HG02610 (cell line): ENCODE results near the gene PTPN11.
"Not testable (repeated sequence)": the region's sequence is repeated elsewhere in the genome, so short reads cannot be mapped to it uniquely, and the experiment has no call there.

ENCODE experiments used
- ATAC-seq: cut with Tn5 transposase; IDR thresholded peaks from one replicate; pipeline ENCODE4 v1.9.1; 2021; ENCODE audit warnings: mild to moderate bottlenecking, moderate library complexity; ENCODE audit not compliant: unreplicated experiment

Gene PTPN11

GRCh38 chr12:112409064-112409905, 9.5 kb upstream of the PTPN11 start, which contains the start of gene RPL6:
TSS of gene RPL6 (minus strand) at chr12:112409605. CDS start at chr12:112408656, 949 bp downstream.
- ATAC-seq, result peak; percentile 76

GRCh38 chr12:112409906-112410244, 8.9 kb upstream of the PTPN11 start:
- no peak for ATAC-seq

DNA sequence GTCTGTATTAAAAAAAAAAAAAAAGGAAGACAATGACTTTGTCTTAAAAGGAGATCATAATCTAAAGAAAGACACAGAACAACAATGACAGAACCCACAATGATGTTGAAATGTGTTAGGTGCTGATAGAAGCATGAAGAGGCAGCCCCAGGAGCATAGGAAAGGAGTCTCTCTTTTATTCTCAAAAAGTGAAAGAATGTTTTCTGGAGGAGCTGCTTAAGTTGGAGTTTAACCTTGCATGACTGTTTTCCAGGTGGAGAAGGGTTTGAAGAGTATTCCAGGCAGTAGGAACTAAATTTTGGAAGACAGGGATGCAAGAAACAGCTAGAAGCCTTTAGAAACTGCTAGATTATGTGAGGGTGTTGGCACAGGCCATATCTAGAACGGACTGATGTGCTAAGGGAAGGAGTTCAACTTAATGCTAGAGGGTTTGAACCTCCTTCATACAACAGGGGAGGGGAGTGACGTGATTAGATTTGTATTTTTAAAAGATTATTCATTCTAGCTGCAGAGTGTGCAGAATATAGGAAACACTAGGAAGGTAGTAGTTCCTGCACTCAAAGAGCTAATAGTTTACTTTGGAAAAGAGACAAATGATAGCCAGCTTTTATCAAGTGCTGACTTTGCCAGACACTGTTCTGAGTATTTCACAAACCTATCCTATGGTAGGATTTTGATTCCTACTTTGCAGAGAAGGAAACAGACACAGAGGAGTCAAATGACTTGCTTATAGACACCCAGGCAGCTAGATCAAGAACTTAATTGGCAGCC, 4.7 kb upstream of the PTPN11 start:
- ATAC-seq, result no peak

- not testable (repeated sequence) for ATAC-seq
Observed at GRCh38 chr12:112415457-112415856, 3.3 kb upstream of the PTPN11 start.

DNA sequence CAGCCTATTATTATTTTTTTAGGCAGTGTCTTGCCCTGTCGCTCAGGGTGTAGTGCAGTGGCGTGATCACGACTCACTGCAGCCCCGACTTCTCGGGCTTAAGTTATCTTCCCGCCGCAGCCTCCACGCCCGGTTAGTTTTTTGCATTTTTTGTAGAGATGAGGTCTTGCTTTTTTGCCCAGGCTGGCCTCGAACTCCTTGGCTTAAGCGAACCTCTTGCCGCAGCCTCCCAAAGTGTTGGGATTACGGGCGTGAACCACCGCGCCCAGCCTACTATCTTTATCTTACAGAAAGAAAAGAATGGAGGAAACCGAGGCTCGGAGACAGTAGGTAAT, 507 bp upstream of the PTPN11 start:
- no peak for ATAC-seq

DNA sequence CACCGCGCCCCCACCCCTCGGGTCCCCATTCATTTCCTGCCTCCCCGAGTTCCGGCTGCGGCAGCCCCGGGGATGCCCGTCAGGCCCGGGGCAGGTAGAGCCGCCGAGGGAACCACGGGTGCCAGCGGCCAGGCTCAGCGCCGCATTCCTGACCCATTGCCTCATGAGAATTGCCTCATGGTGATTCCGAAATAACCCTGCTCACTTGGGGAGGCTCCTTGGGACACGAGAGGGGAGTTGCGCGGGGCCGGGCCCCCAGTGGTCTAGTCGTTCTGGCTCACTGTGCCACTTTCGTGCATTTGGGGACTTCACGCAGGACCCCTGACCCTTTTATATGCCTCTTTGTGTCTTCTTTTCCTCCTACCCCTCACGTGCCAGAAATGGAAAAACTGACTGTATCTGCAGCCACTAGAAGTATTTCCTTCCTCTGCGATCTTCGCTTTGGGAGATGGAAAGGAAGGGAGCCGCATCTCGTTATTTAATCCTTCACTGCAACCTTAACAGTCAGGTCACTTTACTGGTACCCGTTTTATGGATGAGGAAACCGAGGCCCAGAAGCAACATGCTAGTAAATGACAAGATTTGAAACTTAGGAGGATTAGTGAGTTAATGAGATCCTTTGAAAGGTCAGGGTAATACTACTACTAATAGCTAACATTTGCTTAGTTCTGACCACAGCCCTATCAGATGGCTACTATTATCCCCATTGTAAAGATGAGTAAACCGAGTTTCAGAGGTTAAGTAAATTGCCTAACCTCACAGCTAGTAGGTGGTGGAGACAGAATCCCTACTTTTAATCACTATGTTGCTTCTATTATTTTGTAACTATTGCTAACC, 768 bp downstream of the PTPN11 start:
- ATAC-seq, result no peak

DNA sequence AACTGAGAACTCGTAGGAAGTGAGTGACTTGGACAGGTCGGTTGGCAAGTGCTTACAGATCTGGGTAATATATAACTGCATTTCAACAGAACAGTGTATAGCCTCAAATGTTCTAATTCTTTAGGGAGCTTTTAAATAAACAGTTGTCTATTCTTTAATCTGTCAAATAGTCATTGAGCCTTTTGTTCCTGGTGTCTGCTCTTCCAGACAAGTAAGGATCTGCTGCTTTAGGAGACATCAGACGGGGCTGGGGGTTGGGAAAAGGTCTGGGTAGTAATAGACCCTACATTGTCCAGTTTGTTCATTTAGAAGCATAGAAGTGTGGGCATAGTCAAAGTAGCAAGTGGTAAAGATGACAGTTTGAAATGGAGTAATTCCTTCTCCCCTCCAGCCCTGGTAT, 2.0 kb downstream of the PTPN11 start:
- ATAC-seq, result no peak

DNA sequence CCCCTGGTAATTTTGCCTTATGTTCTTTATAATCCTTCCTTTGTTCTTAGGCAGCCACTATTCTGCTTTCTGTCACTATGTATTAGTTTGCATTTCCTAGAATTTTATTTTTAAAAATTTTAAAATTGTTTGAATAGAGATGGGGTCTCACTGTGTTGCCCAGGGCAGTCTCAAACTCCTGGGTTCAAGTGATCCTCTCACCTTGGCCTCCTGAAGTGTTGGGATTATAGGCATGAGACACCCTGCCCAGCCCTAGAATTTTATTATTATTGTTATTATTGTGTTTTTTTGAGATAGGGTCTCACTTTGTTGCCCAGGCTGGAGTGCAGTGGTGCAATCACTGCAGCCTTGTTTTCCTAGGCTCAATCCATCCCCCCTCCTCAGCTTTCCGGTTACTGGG, 2.6 kb downstream of the PTPN11 start:
- no peak for ATAC-seq

- ATAC-seq, result no peak
Observed at GRCh38 chr12:112422531-112422930, 3.8 kb downstream of the PTPN11 start.

DNA sequence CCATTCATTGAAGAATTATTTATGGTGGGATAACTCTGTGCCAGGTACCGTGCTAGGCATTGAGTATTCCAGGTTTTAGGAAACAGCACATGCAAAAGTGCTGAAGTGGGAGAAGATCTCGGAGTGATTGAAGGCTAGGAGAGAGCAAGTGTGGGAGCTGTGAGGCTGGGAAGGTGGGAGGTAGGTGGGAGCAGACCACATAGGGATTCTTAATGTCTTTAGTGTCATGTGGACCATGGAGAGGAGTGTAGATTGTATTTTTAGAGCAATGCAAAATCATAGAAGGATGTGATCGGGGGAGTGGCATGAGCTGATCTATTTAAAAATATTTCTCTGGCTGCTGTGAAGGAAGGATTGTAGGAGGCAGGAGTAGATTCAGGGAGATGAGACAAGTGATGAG, 5.4 kb downstream of the PTPN11 start:
- ATAC-seq, result no peak

DNA sequence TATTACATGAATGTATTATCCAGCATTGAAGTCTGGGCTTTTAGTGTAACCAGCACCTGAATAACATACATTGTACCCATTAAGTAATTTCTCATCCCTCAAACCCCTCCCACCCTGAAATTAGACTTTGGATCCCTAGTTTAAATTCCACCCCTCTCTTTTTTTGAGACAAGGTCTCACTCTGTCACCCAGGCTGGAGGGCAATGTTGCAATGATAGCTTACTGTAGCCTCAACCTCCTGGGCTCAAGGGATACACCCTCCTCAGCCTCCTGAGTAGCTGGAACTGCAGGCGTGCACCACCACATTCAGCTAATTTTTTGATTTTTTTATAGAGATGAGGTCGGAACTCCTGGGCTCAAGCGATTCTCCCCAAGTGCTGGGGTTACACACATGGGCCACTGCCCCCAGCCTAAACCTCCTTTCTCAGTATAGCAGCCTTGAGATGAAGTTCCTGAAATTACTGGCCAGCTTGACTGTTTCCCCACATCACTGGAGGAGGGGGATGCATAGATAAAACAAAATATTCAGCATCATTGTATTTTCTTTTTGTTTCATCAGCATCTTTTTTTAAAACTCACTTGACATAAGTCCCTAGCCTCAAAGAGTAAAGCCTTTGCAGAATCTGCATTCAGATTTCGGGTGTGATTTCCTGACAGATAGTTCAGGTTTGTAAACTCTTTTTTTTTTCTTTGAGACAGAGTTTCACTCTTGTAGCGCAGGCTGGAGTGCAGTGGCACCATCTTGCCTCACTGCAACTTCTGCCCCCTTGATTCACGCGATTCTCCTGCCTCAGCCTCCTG, 7.0 kb downstream of the PTPN11 start:
- ATAC-seq, result no peak

GRCh38 chr12:112427760-112428159, 9.0 kb downstream of the PTPN11 start:
- ATAC-seq, result no peak

DNA sequence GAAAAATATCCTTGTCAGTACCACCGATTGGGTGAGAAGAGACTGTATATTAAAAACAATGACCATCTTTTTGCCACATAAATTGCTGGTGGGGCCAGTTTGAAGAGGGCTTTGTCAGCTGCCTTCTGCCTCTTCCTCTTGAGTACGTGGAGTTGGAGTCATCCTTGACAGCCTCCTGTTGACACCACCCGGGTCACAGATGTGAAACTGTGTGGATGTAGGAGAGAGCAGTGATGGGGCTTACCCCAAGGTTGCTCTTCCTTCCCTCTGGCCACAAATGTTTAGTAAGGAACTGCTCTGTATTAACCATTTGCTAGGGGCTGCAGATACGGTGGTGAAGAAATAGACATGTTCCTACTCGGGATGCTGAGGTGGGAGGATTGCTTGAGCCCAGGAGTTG, 12.2 kb downstream of the PTPN11 start:
- ATAC-seq, result no peak

DNA sequence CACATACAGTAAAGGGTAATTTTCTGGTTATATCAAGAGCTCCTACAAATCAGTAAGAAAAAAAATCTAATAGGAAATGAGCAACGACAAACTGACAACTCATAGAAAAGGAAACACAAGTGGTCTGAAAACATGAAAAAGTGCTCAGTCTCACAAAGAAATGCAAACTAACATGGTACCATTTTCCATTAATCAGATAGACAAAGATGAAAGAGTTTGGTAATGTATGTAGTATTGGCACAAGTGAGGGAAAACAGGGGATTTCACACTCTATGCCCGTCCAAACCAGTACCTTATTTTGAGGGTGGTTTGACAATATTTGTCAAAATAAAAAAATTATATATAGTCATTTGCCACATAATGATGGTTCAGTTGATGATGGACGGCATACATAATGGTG, 13.2 kb downstream of the PTPN11 start:
- ATAC-seq, result no peak

DNA sequence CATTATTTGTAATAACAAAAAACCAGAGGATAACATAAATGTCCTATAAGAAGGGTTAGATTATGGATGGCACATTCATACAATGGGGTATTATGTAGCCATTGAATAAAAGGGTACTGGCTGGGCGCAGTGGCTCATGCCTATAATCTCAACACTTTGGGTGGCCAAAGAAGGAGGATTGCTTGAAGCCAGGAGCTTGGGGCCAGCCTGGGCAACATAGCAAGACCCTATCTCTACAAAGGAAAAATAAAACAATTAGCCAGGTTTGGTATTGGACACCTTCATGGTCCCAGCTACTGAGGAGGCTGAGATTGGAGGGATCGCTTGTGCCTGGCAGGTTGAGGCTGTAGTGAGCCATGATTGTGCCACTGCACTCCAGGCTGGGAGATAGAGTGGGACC, 14.8 kb downstream of the PTPN11 start:
- no peak for ATAC-seq

DNA sequence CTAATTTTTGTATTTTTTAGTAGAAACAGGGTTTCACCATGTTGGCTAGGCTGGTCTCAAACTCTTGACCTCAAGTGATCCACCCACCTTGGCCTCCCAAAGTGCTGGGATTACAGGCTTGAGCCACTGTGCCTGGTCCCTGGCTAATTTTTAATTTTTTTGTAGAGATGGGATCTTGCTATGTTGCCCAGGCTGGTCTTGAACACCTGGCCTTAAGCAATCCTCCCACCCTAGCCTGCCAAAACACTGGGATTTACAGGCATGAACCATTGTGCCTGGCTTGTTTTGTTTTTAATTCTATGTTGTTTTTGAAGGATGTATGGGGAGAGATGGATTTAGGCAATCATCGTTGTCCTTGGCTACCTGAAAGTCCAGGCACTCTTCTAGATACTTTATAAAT, 19.9 kb downstream of the PTPN11 start:
- not testable (repeated sequence) for ATAC-seq

DNA sequence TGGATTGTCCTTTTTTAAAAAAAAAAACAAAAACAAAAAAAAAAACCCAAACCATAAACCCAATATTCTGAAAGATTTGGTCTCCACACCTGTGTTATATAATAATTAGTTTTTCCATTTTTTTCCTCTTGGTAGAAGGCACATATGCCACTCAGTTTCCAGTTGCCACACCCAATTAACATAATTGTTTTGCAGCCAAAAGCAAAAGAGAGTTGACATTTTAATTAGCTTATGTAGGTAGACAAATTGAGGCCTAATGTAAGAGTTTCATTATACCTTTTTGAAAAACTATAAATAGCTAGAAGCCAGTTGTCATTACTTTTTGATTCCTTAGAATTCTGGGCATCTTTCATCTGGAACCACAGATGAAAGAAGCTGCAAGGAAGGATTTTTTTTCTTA, 21.0 kb downstream of the PTPN11 start:
- ATAC-seq, result no peak

DNA sequence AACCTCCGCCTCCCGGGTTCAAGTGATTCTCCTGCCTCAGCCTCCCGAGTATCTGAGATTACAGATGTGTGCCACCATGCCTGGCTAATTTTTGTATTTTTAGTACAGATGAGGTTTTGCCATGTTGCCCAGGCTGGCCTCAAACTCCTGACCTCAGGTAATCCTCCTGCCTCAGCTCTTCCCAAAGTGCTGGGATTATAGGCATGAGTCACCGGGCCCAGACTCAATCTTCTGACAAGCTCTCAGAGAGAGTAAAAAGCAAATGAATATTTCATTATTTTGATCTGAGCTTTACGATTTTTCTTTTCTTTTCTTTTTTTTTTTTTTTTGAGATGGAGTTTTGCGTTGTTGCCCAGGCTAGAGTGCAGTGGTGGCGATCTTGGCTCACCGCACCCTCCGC, 21.9 kb downstream of the PTPN11 start:
- not testable (repeated sequence) for ATAC-seq

GRCh38 chr12:112443916-112444315, 25.2 kb downstream of the PTPN11 start:
- ATAC-seq, result no peak

GRCh38 chr12:112446008-112446725, 27.4 kb downstream of the PTPN11 start:
- no peak for ATAC-seq
